IPS DF 4.7 (cell line): Measurements from ENCODE around the gene COL11A1.

Source experiments
- DNase-seq: peaks from one replicate; pipeline ENCODE4 v3.0.0-alpha.2; 2013; ENCODE audit warnings: low spot score; ENCODE audit errors: extremely low read depth

The COL11A1 gene

DNA sequence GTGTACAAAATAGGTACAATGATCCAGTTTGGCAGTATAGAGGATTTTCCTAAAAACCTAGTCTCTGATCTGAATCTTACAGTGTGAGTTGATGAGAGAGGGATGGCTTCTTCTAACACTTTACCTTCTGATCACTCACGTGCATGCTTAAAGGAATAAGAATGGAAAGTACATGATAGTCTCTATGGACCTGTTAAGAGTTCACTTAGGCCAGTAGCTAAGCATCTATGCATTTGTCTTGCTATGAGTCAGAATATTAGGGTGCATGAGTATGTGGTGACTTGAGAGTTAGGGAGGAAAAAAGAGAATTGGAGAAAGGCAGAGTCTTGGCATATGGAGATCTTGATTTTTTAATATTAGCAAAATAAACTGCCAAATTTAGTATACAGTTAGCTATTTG, 206.3 kb downstream of the COL11A1 start:
- DNase-seq: no peak

DNA sequence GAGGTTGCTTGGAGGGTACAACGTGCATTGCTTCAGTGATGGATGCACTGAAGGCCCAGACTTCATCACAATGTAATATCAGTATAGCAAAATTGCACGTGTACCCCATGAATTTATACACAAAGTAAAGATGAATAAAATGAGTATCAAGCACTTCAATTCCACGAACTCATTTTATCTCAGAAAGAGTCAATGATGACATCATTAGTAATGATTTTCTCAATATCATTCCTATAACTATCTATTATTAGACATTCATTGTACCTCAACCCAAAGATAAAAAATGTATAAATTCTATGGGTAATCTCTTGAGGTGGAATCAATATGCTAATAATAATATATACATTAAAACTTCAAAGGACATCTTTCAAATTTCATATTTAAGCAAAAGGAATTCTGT, 208.4 kb downstream of the COL11A1 start:
- no peak for DNase-seq

GRCh38 chr1:102897557-102897956, 210.8 kb downstream of the COL11A1 start:
- no peak for DNase-seq

- DNase-seq: no peak
Measured at GRCh38 chr1:102896771-102897170, 211.6 kb downstream of the COL11A1 start.

- DNase-seq: no peak
Measured at GRCh38 chr1:102896286-102896685, 212.0 kb downstream of the COL11A1 start.

- no peak for DNase-seq
Measured at GRCh38 chr1:102891868-102892625, 216.3 kb downstream of the COL11A1 start.

- no peak for DNase-seq
Measured at GRCh38 chr1:102886638-102887037, 221.7 kb downstream of the COL11A1 start.

- DNase-seq: no peak
Measured at GRCh38 chr1:102884238-102884637, 224.1 kb downstream of the COL11A1 start.

DNA sequence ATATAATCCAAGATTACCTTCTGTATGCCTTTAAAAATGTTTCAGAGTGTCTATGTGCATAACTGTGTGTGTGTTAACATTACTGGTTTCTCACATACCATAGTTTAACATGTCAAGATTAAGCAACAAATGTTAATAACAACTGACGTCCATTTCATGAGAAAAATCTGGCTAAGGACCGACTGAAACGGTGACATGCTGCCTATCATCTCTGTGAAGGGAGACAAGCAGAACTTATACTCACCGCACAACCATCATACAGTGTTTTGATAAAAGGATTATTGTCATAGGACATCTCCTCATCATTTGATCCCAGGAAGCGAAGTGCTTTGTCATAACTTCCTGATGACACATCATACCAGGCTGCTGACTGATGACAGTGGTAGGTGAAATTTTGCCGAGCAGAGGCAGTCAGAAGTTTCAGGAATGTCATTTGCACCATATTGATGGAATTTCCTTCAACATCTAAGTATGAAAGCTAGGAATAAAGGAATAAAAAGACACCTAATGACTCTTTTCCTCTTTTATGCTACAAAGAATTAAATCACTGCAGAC, 228.8 kb downstream of the COL11A1 start:
- DNase-seq: no peak

GRCh38 chr1:102875756-102876155, 232.6 kb downstream of the COL11A1 start:
- no peak for DNase-seq

DNA sequence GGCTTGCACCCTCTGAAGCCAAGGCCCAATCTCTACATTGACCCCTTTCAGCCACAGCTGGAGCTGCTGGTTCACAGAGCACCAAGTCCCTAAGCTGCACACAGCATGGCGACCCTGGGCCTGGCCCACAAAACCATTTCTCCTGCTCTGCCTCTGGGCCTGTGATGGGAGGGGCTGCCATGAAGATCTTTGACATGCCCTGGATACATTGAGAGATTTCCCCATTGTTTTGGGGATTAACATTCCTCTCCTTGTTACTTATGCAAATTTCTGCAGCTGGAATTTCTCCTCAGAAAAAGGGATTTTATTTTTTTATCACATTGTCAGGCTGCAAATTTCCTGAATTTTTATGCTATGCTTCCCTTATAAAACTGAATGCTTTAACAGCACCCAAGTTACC, 235.8 kb downstream of the COL11A1 start:
- DNase-seq: no peak

DNA sequence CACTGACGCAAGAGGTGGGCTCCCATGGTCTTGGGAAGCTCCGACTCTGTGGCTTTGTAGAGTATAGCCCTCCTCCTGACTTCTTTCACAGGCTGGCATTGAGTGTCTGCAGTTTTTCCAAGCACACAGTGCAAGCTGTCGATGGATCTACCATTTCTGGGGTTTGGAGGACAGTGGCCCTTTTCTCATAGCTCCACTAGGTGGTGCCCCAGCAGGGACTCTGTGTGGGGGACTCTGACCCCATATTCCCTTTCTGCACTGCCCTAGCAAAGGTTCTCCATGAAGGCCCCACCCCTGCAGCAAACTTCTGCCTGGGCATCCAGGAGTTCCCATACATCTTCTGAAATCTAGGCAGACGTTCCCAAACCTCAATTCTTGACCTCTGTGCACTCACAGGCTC, 236.2 kb downstream of the COL11A1 start:
- no peak for DNase-seq

- no peak for DNase-seq
Measured at GRCh38 chr1:102863704-102864103, 244.6 kb downstream of the COL11A1 start.

- no peak for DNase-seq
Measured at GRCh38 chr1:102861247-102861646, 247.1 kb downstream of the COL11A1 start.

DNA sequence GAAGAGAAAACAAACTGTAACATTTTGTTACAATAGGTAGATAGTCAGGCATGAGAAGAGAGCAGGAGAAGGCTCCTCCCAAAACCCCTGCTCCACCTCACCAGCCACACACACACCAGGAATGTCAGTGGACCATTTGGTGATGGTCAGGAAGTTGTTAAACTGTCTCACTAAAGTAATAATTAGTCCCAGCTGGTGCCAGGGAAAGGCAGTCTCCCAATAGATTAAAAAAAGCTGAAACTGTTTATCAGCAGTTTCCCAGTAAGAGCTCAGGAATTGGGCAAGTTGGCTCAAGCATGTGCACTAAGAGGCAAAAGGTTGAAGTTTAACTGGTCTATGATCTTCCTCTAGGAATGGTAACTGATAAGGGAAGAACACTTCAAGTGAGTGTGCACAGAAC, 249.6 kb downstream of the COL11A1 start:
- no peak for DNase-seq

- no peak for DNase-seq
Measured at GRCh38 chr1:102857251-102857650, 251.1 kb downstream of the COL11A1 start.

DNA sequence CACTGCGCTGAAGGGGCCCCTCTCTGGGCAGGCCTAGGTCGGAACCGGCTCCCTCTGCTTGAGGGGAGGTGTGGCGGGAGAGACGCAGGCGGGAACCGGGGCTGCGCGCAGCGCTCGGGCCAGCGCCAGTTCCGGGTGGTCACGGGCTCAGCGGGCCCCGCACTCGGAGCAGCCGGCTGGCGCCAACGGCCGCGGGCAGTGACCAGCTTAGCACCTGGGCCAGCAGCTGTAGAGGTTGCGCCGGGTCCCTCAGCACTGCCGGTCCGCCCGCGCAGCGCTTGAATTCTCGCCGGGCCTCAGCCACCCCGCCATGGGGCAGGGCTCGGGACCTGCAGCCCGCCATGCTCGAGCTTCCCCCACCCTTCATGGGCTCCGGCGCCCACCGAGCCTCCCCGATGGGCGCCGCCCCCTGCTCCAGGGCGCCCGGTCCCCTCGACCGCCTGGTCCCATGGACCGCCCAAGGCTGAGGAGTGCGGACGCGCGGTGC, 254.6 kb downstream of the COL11A1 start:
- DNase-seq: no peak

DNA sequence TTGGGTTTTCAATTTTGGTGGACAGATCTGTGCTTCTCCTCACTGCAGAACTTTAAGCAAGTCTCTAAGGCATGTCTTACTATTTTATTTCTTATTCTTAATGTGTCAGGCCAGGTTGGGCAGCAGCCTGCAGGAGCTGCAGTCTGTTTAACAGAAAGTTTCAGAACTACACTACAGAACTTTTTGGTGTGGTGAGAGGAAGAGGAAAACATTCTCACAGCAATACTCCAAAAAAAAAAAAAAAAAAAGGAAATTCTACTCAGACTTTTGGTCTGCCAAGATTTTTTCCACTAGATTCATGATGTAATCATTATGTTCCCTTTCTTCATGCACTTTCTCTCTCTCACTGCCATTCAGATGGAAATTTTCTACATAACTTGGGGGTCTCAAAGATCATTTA, 255.2 kb downstream of the COL11A1 start:
- no peak for DNase-seq

- no peak for DNase-seq
Measured at GRCh38 chr1:102852613-102853012, 255.7 kb downstream of the COL11A1 start.

- DNase-seq: no peak
Measured at GRCh38 chr1:102851616-102852015, 256.7 kb downstream of the COL11A1 start.

DNA sequence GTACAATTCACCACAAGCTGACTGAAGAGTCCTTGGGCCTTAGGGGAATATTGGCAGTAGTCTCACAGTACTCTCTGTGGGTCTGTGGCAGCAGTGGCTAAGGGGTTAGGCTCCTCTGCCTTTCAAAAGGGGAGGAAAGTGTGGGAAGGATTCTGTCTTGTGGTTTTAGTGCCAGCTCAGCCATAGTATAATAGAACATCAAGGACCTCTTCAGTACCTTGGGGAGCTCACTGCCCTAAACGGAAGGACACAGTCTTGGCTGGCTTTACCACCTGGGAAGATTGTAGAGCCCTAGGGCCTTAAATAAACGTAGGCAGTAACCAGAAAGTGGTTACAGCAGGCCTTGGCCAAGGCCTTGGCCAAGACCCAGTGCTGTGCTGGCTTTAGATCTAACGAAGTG, 265.7 kb downstream of the COL11A1 start:
- no peak for DNase-seq

DNA sequence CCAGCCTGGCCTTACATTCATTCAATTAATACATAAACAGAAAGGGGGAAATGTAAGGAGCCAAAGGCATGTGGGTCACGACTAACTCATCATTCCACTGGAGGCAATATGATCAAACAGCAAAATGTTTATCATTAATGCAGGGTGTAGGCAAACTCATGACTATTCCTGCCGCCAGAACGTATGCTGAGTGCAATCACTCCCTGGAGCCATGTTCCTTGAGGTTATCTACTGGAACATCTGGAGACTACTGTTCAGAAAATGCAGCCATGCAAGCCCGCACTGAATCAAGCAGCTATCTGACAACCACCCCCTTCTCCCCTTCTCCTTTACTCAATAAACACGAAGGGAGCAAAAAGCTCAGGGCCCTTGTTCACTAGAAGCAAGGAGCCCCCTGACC, 267.6 kb downstream of the COL11A1 start:
- DNase-seq: no peak

- DNase-seq: no peak
Measured at GRCh38 chr1:102838016-102838415, 270.3 kb downstream of the COL11A1 start.
